NOMO-1 treated with dmso at 0.1 percent for 144 hours (cell line): ENCODE data around the gene VPS33B.

Source experiments
- DNase-seq: peaks from one replicate; lab custom pipeline; 2025; ENCODE audit not compliant: unreplicated experiment; lab: John Stamatoyannopoulos, UW

Gene VPS33B

DNA sequence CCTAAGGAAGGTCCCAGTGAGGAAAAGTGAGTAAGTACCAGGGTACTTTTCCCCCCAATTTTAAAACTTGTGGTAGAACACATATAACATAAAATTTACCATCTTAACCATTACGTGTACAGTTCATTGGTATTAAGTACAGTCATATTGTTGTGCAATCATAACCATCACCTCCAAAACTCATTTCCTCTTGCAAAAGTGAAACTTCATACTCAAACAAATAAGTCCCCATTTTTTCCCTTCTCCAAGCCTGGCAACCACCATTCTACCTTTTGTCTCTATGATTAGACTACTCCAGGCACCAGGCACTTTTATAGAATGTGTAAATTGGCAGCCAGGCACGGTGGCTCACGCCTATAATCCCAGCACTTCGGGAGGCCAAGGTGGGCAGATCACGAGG is 40.3 kb downstream of the VPS33B start:
- DNase-seq, result peak; percentile 18

- DNase-seq, result no peak
Observed at GRCh38 chr15:90981681-90982080, 40.7 kb downstream of the VPS33B start.

DNA sequence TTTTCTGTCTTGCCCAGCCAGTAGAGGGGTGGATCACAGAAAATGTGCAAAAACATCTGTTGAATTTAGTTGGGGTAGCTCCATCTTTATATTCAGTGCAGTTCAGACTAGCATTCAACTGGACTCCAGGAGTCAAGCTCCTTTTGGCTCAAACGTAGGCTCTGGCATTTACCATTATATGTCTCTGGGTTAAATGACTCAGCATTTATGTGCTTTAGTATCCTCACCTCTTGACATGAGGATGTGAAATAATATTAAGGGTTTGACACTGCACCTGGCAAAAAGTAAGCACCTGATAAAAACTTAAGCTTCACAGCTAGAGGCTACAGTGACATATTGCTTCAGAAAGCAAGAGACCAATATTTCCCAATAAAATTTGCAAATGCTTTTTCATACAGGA is 42.8 kb downstream of the VPS33B start:
- DNase-seq, result no peak

- DNase-seq, result no peak
Observed at GRCh38 chr15:90974216-90974615, 48.2 kb downstream of the VPS33B start.

- no peak for DNase-seq
Observed at GRCh38 chr15:90972133-90972532, 50.3 kb downstream of the VPS33B start.

GRCh38 chr15:90970274-90970673 is 52.1 kb downstream of the VPS33B start:
- no peak for DNase-seq

DNA sequence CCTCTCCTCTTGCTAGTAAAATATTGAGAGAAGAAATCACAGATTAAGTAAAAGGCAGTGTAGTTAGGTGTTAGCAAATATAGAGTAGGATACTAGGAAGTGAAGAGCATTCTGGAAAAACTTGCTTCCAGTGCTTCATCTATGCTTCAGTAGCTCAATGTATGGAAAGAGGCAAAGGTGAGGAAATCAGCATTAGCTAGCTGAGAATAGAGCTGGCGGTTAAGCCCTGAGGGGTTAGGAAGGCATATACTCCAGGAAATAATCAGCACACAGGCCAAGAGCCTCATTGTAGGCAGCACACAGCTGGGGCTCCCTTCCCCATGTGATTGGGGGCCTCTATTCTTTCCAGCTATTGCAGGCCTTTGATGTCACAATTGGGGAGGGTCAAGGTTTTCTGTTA is 54.0 kb downstream of the VPS33B start:
- no peak for DNase-seq

DNA sequence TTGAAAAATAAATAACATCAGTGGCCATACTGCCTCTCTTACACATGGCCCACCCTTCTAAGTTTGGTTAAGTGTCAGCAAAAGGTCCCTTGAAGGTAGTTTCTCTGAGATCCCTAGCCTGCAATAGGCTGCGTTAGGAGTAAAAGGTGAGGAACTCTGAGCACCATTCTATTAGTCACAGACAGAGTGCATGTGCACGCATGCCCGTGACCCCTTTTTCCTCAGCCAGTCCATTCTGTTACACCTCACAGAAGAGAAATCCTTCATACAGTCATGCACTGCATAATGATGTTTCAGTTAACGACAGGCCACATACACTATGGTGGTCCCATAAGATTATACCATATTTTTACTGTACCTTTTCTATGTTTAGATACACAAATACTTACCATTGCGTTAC is 55.2 kb downstream of the VPS33B start:
- no peak for DNase-seq

DNA sequence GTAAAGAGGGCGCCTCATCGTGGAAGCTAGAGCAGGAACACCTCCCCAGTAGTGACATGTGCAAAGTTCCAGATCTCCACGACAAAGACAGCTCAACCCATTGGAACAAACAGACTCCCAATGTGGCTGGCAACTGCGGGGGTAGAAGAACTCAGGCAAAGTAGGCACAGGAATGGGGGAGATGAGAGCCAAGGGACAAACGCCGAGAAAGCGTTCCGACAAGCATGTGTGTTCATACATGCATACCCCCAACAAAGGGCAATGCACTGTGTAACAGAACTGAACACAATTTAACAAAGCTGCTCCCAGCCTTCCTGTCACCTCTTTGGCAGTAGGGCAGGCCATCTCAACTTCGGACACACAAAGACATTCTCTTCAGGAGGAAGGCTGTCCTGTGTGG is 56.1 kb downstream of the VPS33B start:
- no peak for DNase-seq

GRCh38 chr15:90962021-90962420 is 60.4 kb downstream of the VPS33B start:
- no peak for DNase-seq

DNA sequence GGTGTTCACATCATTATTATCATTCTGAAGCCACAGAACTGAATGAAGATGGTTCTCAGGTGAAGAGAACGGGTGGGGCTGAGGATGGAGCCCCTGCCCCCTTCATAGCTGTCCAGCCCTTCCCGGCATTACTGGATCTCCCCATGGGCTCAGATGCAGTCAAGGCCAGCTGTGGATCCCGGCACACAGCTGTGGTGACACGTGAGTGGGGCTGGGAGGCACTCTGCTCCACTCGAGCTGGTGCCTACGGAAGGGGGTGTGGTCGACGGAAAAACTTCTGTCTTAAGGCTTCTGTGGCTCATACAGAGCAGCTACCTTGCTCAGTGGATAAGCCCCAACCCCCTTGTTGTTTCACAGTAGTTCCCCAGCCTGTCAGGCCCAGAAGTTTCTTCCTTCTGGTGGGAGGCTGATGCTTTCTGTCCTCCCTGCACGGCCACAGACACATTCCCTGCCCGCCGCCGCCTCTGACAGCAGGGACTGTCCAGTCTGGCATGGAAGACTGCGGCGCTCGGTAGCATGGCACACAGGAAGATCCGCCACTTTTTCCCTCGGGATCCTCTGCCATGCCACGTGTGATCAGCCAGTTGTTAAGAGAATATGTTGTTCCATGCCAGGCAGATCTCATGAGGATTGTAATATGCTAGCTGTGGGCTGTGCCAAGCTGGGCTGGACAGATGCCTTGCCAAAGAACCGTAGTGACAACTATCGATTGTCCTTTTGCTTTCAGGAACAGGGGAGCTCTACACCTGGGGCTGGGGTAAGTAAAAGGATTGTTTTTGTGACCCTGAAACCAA is 61.9 kb downstream of the VPS33B start:
- no peak for DNase-seq

DNA sequence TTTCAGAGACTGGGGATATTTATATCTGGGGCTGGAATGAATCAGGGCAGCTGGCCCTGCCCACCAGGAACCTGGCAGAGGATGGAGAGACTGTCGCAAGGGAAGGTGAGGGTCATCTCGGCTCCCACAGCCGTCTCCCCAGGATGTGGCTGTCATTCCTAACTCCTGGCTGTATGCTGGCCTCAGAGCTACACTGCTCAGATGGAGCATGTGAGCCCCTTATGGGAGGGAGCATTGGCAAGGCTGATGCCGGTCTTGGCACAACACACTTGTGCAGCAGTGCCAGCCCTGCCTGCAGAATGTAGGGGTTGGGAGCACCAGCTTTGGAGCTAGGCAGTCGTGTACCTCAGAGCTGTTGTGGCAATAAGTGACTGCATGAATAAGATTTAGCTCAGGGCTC is 62.5 kb downstream of the VPS33B start:
- DNase-seq, result no peak

GRCh38 chr15:90959028-90959595 is 63.3 kb downstream of the VPS33B start:
- DNase-seq, result no peak

DNA sequence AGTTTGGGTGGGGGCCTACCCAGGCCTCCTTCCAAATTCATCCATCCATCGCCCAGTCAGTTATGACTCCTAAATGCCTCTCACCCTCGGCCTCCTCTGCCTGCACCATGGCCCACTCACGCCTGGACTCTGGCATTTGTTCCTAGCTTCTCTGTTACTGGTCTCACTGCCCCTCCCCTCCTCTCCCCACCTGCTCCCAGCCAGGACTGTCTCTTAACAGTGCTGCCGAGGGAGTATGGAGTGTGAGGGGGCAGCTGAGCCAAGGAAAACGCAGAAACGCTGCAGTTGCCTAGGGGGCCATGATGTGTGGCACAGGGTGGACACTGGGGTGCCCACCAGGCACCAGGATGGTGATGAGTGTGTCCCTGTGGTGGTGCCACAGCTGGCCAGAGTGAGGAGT is 64.6 kb downstream of the VPS33B start:
- DNase-seq, result no peak

GRCh38 chr15:90957031-90957790 is 65.2 kb downstream of the VPS33B start:
- no peak for DNase-seq

- peak; percentile 37 for DNase-seq
Observed at GRCh38 chr15:90956274-90957030, 65.9 kb downstream of the VPS33B start.

GRCh38 chr15:90955624-90956273 is 66.6 kb downstream of the VPS33B start:
- peak; percentile 3 for DNase-seq

- DNase-seq, result peak; percentile 95
Observed at GRCh38 chr15:90954712-90955623, 67.4 kb downstream of the VPS33B start, which contains the start of gene RCCD1. RCCD1 (plus strand) TSS chr15:90954884; CDS start chr15:90956735, 1,851 bp downstream.

- no peak for DNase-seq
Observed at GRCh38 chr15:90953947-90954711, 68.3 kb downstream of the VPS33B start.
